Endodermal cell (in vitro differentiated cells): Measurements from ENCODE around the gene LGI2. TPM values are rescaled to one million over a fixed set of nuclear protein-coding genes. Genes with fewer than 3 reads are reported as not detected.

Experiments used
- DNase-seq: peaks from one replicate; pipeline ENCODE4 v3.0.0-alpha.2; 2017
- H3K27ac ChIP-seq: 2 replicates; pipeline ENCODE4 v1.5.1; 2013; ENCODE audit warnings: mild to moderate bottlenecking, low read depth, low read length, moderate library complexity
- H3K27me3 ChIP-seq: 2 replicates; pipeline ENCODE4 v1.6.1; 2013; ENCODE audit warnings: mild to moderate bottlenecking, low read length, moderate library complexity; ENCODE audit not compliant: insufficient read depth, control insufficient read depth, poor library complexity, severe bottlenecking
- H3K36me3 ChIP-seq: 2 replicates; pipeline ENCODE4 v1.7.0; 2013; ENCODE audit warnings: mild to moderate bottlenecking, low read length, moderate library complexity; ENCODE audit not compliant: control insufficient read depth, insufficient read depth
- H3K4me1 ChIP-seq: one replicate; pipeline ENCODE4 v1.7.0; 2013; ENCODE audit warnings: low read length; ENCODE audit not compliant: control insufficient read depth, insufficient read depth
- H3K4me3 ChIP-seq: 2 replicates; pipeline ENCODE4 v1.5.1; 2013; ENCODE audit warnings: mild to moderate bottlenecking, low read length, moderate library complexity
- H3K9ac ChIP-seq: 2 replicates; pipeline ENCODE4 v1.6.1; 2013; ENCODE audit warnings: mild to moderate bottlenecking, low read length, moderate library complexity; ENCODE audit not compliant: poor library complexity, severe bottlenecking; ENCODE audit errors: extremely low read depth
- H3K9me3 ChIP-seq: 2 replicates; pipeline ENCODE4 v1.6.1; 2013; ENCODE audit warnings: mild to moderate bottlenecking, low read length, moderate library complexity; ENCODE audit not compliant: control insufficient read depth
- H3K27ac Mint-ChIP-seq: 2 replicates; pipeline ENCODE4 v1.8.0; 2020; ENCODE audit warnings: mixed read lengths
- H3K27me3 Mint-ChIP-seq: 2 replicates; pipeline ENCODE4 v1.8.0; 2021; ENCODE audit warnings: mild to moderate bottlenecking, mixed read lengths; ENCODE audit not compliant: insufficient read depth
- H3K36me3 Mint-ChIP-seq: 2 replicates; pipeline ENCODE4 v1.8.0; 2020; ENCODE audit warnings: low read depth, mixed read lengths
- H3K4me1 Mint-ChIP-seq: 2 replicates; pipeline ENCODE4 v1.8.0; 2020; ENCODE audit warnings: mixed read lengths
- H3K4me3 Mint-ChIP-seq: 2 replicates; pipeline ENCODE4 v1.8.0; 2020; ENCODE audit warnings: mild to moderate bottlenecking, moderate library complexity, mixed read lengths
- H3K9me3 Mint-ChIP-seq: 2 replicates; pipeline ENCODE4 v1.8.0; 2020; ENCODE audit warnings: mild to moderate bottlenecking, mixed read lengths
- CTCF ChIP-seq: fragments of 200-600 bp; sonication (generic); conservative IDR thresholded peaks from 2 replicates; pipeline ENCODE4 v1.5.0; 2021; ENCODE audit warnings: antibody characterized with exemption, mild to moderate bottlenecking
- WGBS, 2 experiments: methylation state at CpG; one replicate each; pipeline versions ENCODE4 v1.1.5 to v1.1.7; 2013; ENCODE audit warnings: missing lambda C conversion rate in 2 of 2, mixed read lengths in 1 of 2; ENCODE audit not compliant: insufficient coverage in 1 of 2, insufficient read length in 1 of 2; 5-methylcytosine and 5-hydroxymethylcytosine counted together
- total RNA-seq, 2 donors: library from RNA; stranded (reverse); fragmentation: NEBNext Ultra II Directional in 1 of 2; extraction: Animal tissue kit (Norgen Biotek cat#: 25700) in 1 of 2; gene quantifications; 2 replicates in 1 of 2; 3 replicates in 1 of 2; pipeline ENCODE4 v1.2.1, GENCODE V29; 2021

LGI2 gene
- total RNA-seq, 2 donors from 2014 or later: 6.5 to 15.9 TPM

- Histone ChIP-seq H3K4me3 (no peak overlapping the region), H3K4me1 (no peaks in the 10 kb centered on the region), H3K9me3 (no peaks in the 10 kb centered on the region), H3K27ac (no peak overlapping the region), H3K36me3 (no peaks in the 10 kb centered on the region), H3K27me3 (no peaks in the 10 kb centered on the region), H3K9ac (no peak overlapping the region)
- no peak for TF ChIP-seq CTCF
- Mint-ChIP-seq H3K4me3 (no peak overlapping the region), H3K27me3 (peaks cover 2% of the 10 kb centered on the region), H3K9me3 (peaks cover 16% of the 10 kb centered on the region), H3K36me3 (no peaks in the 10 kb centered on the region), H3K27ac (no peak overlapping the region), H3K4me1 (peaks cover 23% of the 10 kb centered on the region)
- 94 to 100% methylated on average over 1 to 8 of the region's 8 CpGs for WGBS, 2 experiments
- DNase-seq: no peak
Measured at GRCh38 chr4:25060241-25060962, 29.7 kb upstream of the LGI2 start.

- H3K4me3 Mint-ChIP-seq: no peak overlapping the region
- no peaks in the 10 kb centered on the region for H3K9me3 ChIP-seq
- peaks cover 18% of the 10 kb centered on the region for H3K4me1 Mint-ChIP-seq
- no peaks in the 10 kb centered on the region for H3K4me1 ChIP-seq
- no peaks in the 10 kb centered on the region for H3K36me3 Mint-ChIP-seq
- peaks cover 16% of the 10 kb centered on the region for H3K9me3 Mint-ChIP-seq
- H3K4me3 ChIP-seq: no peak overlapping the region
- no peaks in the 10 kb centered on the region for H3K36me3 ChIP-seq
- no peaks in the 10 kb centered on the region for H3K27me3 ChIP-seq
- 80 to 86% methylated on average over 1 of the region's 2 CpGs for WGBS, 2 experiments
- peaks cover 2% of the 10 kb centered on the region for H3K27me3 Mint-ChIP-seq
- H3K27ac ChIP-seq: no peak overlapping the region
- no peak for TF ChIP-seq CTCF
- no peak overlapping the region for H3K27ac Mint-ChIP-seq
- no peak overlapping the region for H3K9ac ChIP-seq
- DNase-seq: no peak
Measured at GRCh38 chr4:25059791-25060190, 29.0 kb upstream of the LGI2 start.

GRCh38 chr4:25058796-25059195 is 28.1 kb upstream of the LGI2 start:
- no peak for TF ChIP-seq CTCF
- Histone ChIP-seq H3K4me3 (no peak overlapping the region), H3K27me3 (no peaks in the 10 kb centered on the region), H3K9ac (no peak overlapping the region), H3K36me3 (no peaks in the 10 kb centered on the region), H3K27ac (no peak overlapping the region), H3K4me1 (no peaks in the 10 kb centered on the region), H3K9me3 (no peaks in the 10 kb centered on the region)
- H3K4me1 Mint-ChIP-seq: peaks cover 14% of the 10 kb centered on the region
- no peak for DNase-seq
- H3K4me3 Mint-ChIP-seq: no peak overlapping the region
- 93 to 95% methylated on average over 5 to 8 of the region's 8 CpGs for WGBS, 2 experiments
- peaks cover 2% of the 10 kb centered on the region for H3K27me3 Mint-ChIP-seq
- peaks cover 13% of the 10 kb centered on the region for H3K9me3 Mint-ChIP-seq
- no peak overlapping the region for H3K27ac Mint-ChIP-seq
- H3K36me3 Mint-ChIP-seq: no peaks in the 10 kb centered on the region
